ENCODE measurements around the gene IDH3G.

- TF ChIP-seq CTCF (IDR thresholded peaks at IDR 0.05): no peak
- no peak for TF ChIP-seq POLR2A (IDR thresholded peaks at IDR 0.05)
- TF ChIP-seq POLR2AphosphoS5 (IDR thresholded peaks at IDR 0.05): no peak
These were observed 24.9 kb downstream of the IDH3G start for GRCh38 chrX:153769158-153769864.
